Measurements from ENCODE around the gene DNER. TPM values are rescaled to one million over a fixed set of nuclear protein-coding genes. Genes with fewer than 3 reads are reported as not detected.

The DNER gene
- total and polyA plus RNA-seq, 2 experiments from 2014 or later: 4.7 to 8.8 TPM

DNA sequence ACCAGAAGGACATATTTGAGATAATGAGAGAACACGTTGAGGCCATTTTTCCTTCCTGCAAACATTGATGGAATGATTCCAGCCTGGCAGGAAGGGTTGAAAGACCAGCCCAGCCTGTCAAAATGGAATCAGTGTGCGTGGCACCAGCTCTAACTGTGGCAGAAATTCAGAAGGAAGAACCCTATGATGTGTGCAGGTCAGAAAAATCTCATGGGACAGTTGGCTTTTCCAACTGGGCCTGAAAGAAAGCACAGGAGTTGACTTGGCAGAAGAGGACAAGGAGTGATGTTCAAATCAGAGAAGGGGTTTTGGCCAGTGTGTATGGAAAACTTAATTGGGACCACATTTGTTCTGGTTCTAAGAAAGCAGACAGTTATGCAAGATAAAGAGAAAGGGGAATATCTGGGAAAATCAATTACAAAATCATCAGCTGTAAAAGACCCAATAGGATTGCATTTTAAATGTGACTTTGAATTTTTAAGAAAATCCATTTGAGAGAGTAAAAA, 250.5 kb downstream of the DNER start:
- no peaks in the 10 kb centered on the region for H4K20me1 ChIP-seq (replicated peaks; ENCODE audit: insufficient read depth)
- H3K4me3 Mint-ChIP-seq: no peak overlapping the region
- no peak overlapping the region for H2AFZ ChIP-seq
- H3K27ac Mint-ChIP-seq: no peak overlapping the region
- DNase-seq (ENCODE audit: low spot score): no peak
- no peaks in the 10 kb centered on the region for H3K27me3 ChIP-seq (ENCODE audit: insufficient read depth)
- H3K36me3 ChIP-seq (ENCODE audit: insufficient read depth): no peaks in the 10 kb centered on the region
- no peaks in the 10 kb centered on the region for H3K36me3 Mint-ChIP-seq (ENCODE audit: low read depth)
- no peak for TF ChIP-seq STAT1 (IDR thresholded peaks at IDR 0.05; ENCODE audit: unreplicated experiment)
- TF ChIP-seq, protein P1, sequence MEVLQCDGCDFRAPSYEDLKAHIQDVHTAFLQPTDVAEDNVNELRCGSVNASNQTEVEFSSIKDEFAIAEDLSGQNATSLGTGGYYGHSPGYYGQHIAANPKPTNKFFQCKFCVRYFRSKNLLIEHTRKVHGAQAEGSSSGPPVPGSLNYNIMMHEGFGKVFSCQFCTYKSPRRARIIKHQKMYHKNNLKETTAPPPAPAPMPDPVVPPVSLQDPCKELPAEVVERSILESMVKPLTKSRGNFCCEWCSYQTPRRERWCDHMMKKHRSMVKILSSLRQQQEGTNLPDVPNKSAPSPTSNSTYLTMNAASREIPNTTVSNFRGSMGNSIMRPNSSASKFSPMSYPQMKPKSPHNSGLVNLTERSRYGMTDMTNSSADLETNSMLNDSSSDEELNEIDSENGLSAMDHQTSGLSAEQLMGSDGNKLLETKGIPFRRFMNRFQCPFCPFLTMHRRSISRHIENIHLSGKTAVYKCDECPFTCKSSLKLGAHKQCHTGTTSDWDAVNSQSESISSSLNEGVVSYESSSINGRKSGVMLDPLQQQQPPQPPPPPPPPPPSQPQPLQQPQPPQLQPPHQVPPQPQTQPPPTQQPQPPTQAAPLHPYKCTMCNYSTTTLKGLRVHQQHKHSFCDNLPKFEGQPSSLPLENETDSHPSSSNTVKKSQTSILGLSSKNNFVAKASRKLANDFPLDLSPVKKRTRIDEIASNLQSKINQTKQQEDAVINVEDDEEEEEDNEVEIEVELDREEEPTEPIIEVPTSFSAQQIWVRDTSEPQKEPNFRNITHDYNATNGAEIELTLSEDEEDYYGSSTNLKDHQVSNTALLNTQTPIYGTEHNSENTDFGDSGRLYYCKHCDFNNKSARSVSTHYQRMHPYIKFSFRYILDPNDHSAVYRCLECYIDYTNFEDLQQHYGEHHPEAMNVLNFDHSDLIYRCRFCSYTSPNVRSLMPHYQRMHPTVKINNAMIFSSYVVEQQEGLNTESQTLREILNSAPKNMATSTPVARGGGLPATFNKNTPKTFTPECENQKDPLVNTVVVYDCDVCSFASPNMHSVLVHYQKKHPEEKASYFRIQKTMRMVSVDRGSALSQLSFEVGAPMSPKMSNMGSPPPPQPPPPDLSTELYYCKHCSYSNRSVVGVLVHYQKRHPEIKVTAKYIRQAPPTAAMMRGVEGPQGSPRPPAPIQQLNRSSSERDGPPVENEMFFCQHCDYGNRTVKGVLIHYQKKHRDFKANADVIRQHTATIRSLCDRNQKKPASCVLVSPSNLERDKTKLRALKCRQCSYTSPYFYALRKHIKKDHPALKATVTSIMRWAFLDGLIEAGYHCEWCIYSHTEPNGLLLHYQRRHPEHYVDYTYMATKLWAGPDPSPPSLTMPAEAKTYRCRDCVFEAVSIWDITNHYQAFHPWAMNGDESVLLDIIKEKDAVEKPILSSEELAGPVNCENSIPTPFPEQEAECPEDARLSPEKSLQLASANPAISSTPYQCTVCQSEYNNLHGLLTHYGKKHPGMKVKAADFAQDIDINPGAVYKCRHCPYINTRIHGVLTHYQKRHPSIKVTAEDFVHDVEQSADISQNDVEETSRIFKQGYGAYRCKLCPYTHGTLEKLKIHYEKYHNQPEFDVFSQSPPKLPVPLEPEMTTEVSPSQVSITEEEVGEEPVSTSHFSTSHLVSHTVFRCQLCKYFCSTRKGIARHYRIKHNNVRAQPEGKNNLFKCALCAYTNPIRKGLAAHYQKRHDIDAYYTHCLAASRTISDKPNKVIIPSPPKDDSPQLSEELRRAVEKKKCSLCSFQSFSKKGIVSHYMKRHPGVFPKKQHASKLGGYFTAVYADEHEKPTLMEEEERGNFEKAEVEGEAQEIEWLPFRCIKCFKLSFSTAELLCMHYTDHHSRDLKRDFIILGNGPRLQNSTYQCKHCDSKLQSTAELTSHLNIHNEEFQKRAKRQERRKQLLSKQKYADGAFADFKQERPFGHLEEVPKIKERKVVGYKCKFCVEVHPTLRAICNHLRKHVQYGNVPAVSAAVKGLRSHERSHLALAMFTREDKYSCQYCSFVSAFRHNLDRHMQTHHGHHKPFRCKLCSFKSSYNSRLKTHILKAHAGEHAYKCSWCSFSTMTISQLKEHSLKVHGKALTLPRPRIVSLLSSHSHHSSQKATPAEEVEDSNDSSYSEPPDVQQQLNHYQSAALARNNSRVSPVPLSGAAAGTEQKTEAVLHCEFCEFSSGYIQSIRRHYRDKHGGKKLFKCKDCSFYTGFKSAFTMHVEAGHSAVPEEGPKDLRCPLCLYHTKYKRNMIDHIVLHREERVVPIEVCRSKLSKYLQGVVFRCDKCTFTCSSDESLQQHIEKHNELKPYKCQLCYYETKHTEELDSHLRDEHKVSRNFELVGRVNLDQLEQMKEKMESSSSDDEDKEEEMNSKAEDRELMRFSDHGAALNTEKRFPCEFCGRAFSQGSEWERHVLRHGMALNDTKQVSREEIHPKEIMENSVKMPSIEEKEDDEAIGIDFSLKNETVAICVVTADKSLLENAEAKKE (CRISPR knock-in tag; IDR thresholded peaks at IDR 0.05): no peak
- TF ChIP-seq, protein P2, sequence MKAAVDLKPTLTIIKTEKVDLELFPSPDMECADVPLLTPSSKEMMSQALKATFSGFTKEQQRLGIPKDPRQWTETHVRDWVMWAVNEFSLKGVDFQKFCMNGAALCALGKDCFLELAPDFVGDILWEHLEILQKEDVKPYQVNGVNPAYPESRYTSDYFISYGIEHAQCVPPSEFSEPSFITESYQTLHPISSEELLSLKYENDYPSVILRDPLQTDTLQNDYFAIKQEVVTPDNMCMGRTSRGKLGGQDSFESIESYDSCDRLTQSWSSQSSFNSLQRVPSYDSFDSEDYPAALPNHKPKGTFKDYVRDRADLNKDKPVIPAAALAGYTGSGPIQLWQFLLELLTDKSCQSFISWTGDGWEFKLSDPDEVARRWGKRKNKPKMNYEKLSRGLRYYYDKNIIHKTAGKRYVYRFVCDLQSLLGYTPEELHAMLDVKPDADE (IDR thresholded peaks at IDR 0.05): no peak
- TF ChIP-seq CREB1 (CRISPR knock-in tag; IDR thresholded peaks at IDR 0.05; ENCODE audit: low read depth): no peak
- TF ChIP-seq, protein P3, sequence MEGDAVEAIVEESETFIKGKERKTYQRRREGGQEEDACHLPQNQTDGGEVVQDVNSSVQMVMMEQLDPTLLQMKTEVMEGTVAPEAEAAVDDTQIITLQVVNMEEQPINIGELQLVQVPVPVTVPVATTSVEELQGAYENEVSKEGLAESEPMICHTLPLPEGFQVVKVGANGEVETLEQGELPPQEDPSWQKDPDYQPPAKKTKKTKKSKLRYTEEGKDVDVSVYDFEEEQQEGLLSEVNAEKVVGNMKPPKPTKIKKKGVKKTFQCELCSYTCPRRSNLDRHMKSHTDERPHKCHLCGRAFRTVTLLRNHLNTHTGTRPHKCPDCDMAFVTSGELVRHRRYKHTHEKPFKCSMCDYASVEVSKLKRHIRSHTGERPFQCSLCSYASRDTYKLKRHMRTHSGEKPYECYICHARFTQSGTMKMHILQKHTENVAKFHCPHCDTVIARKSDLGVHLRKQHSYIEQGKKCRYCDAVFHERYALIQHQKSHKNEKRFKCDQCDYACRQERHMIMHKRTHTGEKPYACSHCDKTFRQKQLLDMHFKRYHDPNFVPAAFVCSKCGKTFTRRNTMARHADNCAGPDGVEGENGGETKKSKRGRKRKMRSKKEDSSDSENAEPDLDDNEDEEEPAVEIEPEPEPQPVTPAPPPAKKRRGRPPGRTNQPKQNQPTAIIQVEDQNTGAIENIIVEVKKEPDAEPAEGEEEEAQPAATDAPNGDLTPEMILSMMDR (conservative IDR thresholded peaks at IDR 0.05; ENCODE audit: low read depth in 2 of 2): no peak
- no peak for TF ChIP-seq EZH2phosphoT487 (IDR thresholded peaks at IDR 0.05; ENCODE audit: unreplicated experiment)
- TF ChIP-seq POLR2AphosphoS5 (IDR thresholded peaks at IDR 0.05; ENCODE audit: low read depth): no peak
- TF ChIP-seq, protein P4, sequence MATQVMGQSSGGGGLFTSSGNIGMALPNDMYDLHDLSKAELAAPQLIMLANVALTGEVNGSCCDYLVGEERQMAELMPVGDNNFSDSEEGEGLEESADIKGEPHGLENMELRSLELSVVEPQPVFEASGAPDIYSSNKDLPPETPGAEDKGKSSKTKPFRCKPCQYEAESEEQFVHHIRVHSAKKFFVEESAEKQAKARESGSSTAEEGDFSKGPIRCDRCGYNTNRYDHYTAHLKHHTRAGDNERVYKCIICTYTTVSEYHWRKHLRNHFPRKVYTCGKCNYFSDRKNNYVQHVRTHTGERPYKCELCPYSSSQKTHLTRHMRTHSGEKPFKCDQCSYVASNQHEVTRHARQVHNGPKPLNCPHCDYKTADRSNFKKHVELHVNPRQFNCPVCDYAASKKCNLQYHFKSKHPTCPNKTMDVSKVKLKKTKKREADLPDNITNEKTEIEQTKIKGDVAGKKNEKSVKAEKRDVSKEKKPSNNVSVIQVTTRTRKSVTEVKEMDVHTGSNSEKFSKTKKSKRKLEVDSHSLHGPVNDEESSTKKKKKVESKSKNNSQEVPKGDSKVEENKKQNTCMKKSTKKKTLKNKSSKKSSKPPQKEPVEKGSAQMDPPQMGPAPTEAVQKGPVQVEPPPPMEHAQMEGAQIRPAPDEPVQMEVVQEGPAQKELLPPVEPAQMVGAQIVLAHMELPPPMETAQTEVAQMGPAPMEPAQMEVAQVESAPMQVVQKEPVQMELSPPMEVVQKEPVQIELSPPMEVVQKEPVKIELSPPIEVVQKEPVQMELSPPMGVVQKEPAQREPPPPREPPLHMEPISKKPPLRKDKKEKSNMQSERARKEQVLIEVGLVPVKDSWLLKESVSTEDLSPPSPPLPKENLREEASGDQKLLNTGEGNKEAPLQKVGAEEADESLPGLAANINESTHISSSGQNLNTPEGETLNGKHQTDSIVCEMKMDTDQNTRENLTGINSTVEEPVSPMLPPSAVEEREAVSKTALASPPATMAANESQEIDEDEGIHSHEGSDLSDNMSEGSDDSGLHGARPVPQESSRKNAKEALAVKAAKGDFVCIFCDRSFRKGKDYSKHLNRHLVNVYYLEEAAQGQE (IDR thresholded peaks at IDR 0.05; ENCODE audit: unreplicated experiment): no peak
- TF ChIP-seq JUNB (IDR thresholded peaks at IDR 0.05; ENCODE audit: unreplicated experiment): no peak
- TF ChIP-seq ZNF114 (CRISPR knock-in tag; IDR thresholded peaks at IDR 0.05): no peak
- TF ChIP-seq EZH2 (IDR thresholded peaks at IDR 0.05; ENCODE audit: low read depth, unreplicated experiment): no peak
- H3K9me2 ChIP-seq (ENCODE audit: insufficient read depth): no peaks in the 10 kb centered on the region
- no peaks in the 10 kb centered on the region for H3K79me2 ChIP-seq (replicated peaks; ENCODE audit: insufficient read depth)
- H3K4me1 ChIP-seq (ENCODE audit: insufficient read depth): no peaks in the 10 kb centered on the region
- no peak overlapping the region for H3K27ac ChIP-seq (ENCODE audit: low read depth)
- H3K4me3 ChIP-seq: no peak overlapping the region
- H3K9me3 Mint-ChIP-seq: no peaks in the 10 kb centered on the region
- no peak overlapping the region for H3K4me2 ChIP-seq
- ATAC-seq: no peak
- H3K4me1 Mint-ChIP-seq: peaks cover 10% of the 10 kb centered on the region; the same call in 2 of the 3 replicates
- no peaks in the 10 kb centered on the region for H3F3A ChIP-seq (replicated peaks; ENCODE audit: low read depth)
- H3K27me3 Mint-ChIP-seq (ENCODE audit: insufficient read depth, low read depth, poor library complexity): peaks cover 3% of the 10 kb centered on the region

Measured in GM23338 (cell line).